MM.1S (cell line): ENCODE data around the gene LRP10.

Experiments
- EZH2 ChIP-seq: fragments of 300-600 bp; sonication (generic); optimal IDR thresholded peaks from 2 replicates; pipeline ENCODE3; 2017; ENCODE audit warnings: low read depth, mild to moderate bottlenecking, antibody characterized with exemption, low read length, mixed read lengths
- EZH2phosphoT487 ChIP-seq: fragments of 300-600 bp; sonication (generic); IDR thresholded peaks from 2 replicates; pipeline ENCODE4 v1.6.1; 2018; ENCODE audit warnings: antibody characterized with exemption, low read length
- TF ChIP-seq, protein P1 (sequence below): fragments of 300-600 bp; sonication (generic); IDR thresholded peaks from 2 replicates; pipeline ENCODE4 v1.5.1; 2016; ENCODE audit warnings: antibody characterized with exemption, low read length, mixed read lengths

DNA sequence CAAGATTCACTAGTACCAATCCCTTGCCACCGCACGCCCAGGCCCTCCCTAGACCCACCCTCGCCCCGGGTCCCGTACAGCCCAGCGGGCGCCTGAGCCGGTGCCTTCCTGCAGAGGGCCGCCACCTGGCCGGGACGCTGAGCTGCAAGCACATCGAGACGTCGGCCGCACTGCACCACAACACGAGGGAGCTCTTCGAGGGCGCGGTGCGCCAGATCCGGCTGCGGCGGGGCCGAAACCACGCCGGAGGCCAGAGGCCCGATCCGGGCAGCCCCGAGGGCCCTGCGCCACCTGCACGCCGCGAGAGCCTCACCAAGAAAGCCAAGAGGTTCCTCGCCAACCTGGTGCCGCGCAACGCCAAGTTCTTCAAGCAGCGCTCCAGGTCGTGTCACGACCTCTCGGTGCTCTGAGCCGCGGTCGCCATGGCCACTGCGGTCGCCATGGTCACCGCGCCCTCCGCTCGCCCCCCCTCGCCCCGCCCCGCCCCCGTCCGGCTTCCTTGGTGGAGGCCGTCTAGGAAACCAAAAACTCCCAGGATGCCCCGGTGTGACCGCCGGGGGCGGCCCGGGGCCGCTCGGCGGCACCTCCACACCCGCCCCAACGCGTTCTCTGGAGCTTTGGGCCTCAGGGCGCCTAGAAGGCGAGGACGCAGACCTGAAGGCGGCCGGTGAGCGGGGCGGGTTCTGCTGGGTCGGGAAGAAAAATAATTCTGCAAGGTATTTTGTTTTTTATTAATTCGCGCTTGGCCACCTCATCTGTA lies 15.1 kb downstream of the LRP10 start:
- TF ChIP-seq, protein P1, sequence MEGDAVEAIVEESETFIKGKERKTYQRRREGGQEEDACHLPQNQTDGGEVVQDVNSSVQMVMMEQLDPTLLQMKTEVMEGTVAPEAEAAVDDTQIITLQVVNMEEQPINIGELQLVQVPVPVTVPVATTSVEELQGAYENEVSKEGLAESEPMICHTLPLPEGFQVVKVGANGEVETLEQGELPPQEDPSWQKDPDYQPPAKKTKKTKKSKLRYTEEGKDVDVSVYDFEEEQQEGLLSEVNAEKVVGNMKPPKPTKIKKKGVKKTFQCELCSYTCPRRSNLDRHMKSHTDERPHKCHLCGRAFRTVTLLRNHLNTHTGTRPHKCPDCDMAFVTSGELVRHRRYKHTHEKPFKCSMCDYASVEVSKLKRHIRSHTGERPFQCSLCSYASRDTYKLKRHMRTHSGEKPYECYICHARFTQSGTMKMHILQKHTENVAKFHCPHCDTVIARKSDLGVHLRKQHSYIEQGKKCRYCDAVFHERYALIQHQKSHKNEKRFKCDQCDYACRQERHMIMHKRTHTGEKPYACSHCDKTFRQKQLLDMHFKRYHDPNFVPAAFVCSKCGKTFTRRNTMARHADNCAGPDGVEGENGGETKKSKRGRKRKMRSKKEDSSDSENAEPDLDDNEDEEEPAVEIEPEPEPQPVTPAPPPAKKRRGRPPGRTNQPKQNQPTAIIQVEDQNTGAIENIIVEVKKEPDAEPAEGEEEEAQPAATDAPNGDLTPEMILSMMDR = peak; percentile 39
- TF ChIP-seq EZH2 (no peak), EZH2phosphoT487 (no peak)
